HG03565 (cell line): ENCODE data around the gene GRAMD4.

ENCODE experiments used
- ATAC-seq: cut with Tn5 transposase; IDR thresholded peaks from one replicate; pipeline ENCODE4 v1.9.1; 2021; ENCODE audit warnings: mild to moderate bottlenecking, moderate library complexity; ENCODE audit not compliant: unreplicated experiment

Gene GRAMD4

GRCh38 chr22:46666577-46667244, 46.5 kb downstream of the GRAMD4 start:
- ATAC-seq: no peak

GRCh38 chr22:46667245-46667623, 47.0 kb downstream of the GRAMD4 start:
- ATAC-seq: no peak

DNA sequence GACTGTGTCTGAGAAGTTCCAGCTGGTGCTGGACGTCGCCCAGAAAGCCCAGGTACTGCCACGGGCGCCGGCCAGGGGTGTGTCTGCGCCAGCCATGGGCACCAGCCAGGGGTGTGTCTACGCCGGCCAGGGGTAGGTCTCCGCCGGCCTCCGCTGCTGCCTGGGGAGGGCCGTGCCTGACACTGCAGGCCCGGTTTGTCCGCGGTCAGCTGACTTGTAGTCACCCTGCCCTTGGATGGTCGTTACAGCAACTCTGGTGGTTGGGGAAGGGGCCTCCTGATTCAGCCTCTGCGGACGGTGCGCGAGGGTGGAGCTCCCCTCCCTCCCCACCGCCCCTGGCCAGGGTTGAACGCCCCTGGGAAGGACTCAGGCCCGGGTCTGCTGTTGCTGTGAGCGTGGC, 47.9 kb downstream of the GRAMD4 start:
- no peak for ATAC-seq

- ATAC-seq: no peak
Observed at GRCh38 chr22:46669201-46669600, 49.0 kb downstream of the GRAMD4 start.

DNA sequence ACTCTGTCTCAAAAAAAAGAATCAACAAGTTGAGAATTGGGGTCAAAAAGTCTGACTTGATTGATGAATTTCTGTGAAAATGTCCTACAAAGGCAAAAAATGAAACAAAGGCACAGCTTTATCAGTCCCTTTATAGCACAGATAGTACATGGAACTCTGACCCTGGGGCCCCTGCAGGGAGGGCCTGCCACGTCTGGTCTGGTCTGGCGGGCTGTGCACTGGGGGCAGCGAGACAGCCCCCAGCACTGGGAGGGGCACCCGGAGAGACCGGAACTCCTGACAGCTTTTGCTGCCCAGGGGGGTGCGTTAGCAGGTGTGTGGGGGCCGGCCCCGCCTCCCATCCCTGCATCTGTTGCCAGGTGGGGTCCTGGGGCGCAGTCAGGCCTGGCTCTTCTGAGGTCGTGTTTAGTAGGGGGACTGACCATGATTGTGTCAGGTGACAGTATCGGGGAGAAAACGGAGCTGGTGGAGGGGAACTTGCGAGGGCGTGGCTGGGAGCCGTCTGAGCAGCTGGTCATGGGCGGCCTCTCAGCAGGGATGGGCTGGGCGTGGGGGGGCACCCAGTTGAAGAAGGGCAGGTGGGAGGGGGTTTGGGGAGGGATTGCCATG, 51.7 kb downstream of the GRAMD4 start:
- no peak for ATAC-seq

DNA sequence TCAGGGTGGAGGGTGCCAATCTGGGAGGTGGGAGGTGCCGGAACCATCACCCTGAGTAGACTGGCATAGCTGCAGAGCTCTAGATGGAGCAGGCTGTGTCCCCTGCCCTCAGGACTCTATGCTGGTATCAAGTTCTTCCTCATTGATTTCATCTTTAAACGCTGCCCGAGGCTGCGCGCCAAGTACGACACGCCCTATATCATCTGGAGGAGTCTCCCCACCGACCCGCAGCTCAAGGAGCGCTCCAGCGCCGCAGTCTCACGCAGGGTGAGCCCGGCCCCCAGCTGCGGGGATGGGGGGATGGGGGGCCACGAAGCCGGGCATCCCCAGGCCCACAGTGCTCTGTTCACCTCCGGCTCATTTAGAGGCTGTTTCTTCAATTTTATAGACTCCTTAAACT, 52.5 kb downstream of the GRAMD4 start:
- ATAC-seq: no peak

DNA sequence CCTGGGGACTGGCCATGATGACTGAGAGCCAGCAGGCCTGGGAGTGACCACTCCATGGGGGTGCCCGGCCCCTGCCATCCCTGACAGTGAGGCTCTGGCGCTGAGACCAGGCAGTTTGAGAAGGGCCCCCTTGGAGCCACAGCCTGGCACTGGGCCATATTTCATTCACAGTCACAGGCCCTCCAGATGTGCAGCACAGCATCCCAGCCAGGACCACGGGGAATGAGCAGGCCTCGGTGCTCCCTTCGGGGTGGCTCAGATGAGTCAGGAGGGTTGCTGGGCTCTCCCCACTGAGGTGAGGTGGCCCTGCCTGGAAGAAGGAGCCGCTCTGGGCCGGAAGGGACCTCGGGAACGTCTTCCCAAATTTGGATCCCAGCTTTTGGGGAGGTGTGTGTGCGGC, 53.0 kb downstream of the GRAMD4 start:
- ATAC-seq: no peak

- no peak for ATAC-seq
Observed at GRCh38 chr22:46673662-46674236, 53.6 kb downstream of the GRAMD4 start.

- ATAC-seq: no peak
Observed at GRCh38 chr22:46674367-46674781, 54.2 kb downstream of the GRAMD4 start.

DNA sequence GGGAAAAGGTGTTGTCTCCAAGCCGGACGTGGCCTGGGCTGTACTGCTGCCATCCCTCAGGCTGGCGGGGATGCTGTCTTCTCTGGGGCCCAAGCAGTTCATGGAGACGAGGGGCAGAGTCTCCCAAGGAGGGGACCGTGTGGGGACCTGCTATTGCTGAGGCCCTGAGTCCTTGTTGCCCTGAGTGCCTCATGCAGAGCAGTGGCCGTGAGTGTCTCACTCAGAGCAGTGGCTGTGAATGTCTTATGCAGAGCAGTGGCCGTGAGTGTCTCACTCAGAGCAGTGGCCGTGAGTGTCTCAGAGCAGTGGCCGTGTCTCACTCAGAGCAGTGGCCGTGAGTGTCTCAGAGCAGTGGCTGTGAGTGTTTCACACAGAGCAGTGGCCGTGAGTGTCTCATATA, 54.7 kb downstream of the GRAMD4 start:
- no peak for ATAC-seq

GRCh38 chr22:46675479-46675878, 55.3 kb downstream of the GRAMD4 start:
- no peak for ATAC-seq

GRCh38 chr22:46675938-46676337, 55.8 kb downstream of the GRAMD4 start:
- ATAC-seq: no peak

- no peak for ATAC-seq
Observed at GRCh38 chr22:46676479-46676878, 56.3 kb downstream of the GRAMD4 start.

GRCh38 chr22:46676881-46677280, 56.7 kb downstream of the GRAMD4 start:
- no peak for ATAC-seq

DNA sequence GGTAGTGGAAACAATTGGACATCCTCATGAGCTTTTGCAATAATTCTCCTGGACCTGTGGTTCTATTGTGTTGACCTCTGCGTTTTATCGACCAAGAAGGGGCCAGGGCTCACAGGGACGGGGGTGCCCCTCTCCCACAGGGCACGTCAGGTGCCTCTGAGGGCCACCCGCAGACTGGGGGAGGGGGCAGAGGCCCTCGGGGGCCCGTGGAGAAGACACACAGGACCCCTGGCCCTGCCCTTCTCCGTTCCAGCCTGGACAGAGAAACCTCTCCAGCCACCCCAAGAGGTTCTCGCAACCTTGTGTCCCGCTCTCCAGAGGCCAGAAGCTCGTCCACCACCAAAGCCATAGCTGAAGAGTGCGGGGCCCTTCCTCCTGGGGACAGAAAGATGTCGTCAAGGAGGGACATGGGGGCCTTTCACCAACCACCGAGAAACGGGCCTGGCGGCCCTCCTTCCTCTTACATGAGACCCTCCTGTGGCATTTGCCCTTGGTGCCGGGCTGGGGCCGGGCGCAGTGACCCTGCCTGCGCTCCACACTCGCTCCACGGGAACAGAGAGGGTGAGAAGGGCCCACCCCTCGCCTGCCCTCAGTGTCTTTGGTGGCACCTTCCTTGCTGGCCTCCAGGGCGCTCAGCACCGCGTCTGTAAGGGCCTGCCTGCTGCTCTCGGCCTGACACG, 57.3 kb downstream of the GRAMD4 start:
- no peak for ATAC-seq

GRCh38 chr22:46678003-46678657, 57.9 kb downstream of the GRAMD4 start:
- ATAC-seq: no peak

GRCh38 chr22:46678785-46679700, 58.9 kb downstream of the GRAMD4 start:
- ATAC-seq: no peak

- no peak for ATAC-seq
Observed at GRCh38 chr22:46679706-46680269, 59.6 kb downstream of the GRAMD4 start.

- no peak for ATAC-seq
Observed at GRCh38 chr22:46681010-46681409, 60.8 kb downstream of the GRAMD4 start.
